ENCODE results near the gene KIAA0753. TPM values are rescaled to one million over a fixed set of nuclear protein-coding genes. Genes with fewer than 3 reads are reported as not detected.
A peak's percentile ranks its signal among the peaks of the same experiment; 100 is the strongest.

Gene KIAA0753
- total and polyA plus RNA-seq, 2 of the 4 experiments (the other 2 are of a cell fraction), result 10.2 to 17.6 TPM

- Histone ChIP-seq H4K8ac (ENCODE audit: low read depth in 2 of 2, low read length in 2 of 2) (no peak overlapping the region), H3K4me3 (ENCODE audit: insufficient read depth, low read depth, low read length) (no peak overlapping the region), H3K79me1 (ENCODE audit: low read depth in 1 of 2, low read length in 2 of 2) (peaks cover 14 to 53% of the 10 kb centered on the region in 2 experiments; a peak in 3 of 4 replicates), H3K14ac (replicated peaks; ENCODE audit: low read depth, low read length) (no peak overlapping the region), H3K56ac (ENCODE audit: extremely low read depth, insufficient read depth, low read length) (no peak overlapping the region), H3K27ac (ENCODE audit: insufficient read depth, low read length) (no peak overlapping the region), H3K9me3 (ENCODE audit: control insufficient read depth, insufficient read depth, low read length) (no peaks in the 10 kb centered on the region), H2BK20ac (ENCODE audit: low read depth, low read length) (no peak overlapping the region), H3K4me2 (ENCODE audit: low read depth, low read length) (no peak overlapping the region), H2AK5ac (ENCODE audit: low read depth, low read length) (no peak overlapping the region), H3K18ac (ENCODE audit: low read depth, low read length) (no peak overlapping the region), H3K27me3 (ENCODE audit: control insufficient read depth, insufficient read depth, low read length) (no peaks in the 10 kb centered on the region), H3K23ac (ENCODE audit: low read depth, low read length) (no peak overlapping the region), H2AK9ac (replicated peaks; ENCODE audit: low read depth, low read length, poor library complexity) (no peak overlapping the region), H3K9me1 (ENCODE audit: insufficient read depth, low read length) (peaks cover 3% of the 10 kb centered on the region; the same call in 1 of the 2 replicates), H3K4ac (ENCODE audit: low read depth, low read length) (no peak overlapping the region), H2AFZ (replicated peaks; ENCODE audit: low read length, poor library complexity) (no peak overlapping the region), H3K36me3 (ENCODE audit: control insufficient read depth, insufficient read depth, low read length) (peaks cover 11% of the 10 kb centered on the region), H2BK15ac (ENCODE audit: low read depth, low read length) (no peak overlapping the region), H2BK5ac (ENCODE audit: low read depth, low read length, poor library complexity, severe bottlenecking) (no peak overlapping the region), H4K91ac (ENCODE audit: insufficient read depth, low read depth, low read length) (no peak overlapping the region), H3K4me1 (ENCODE audit: control insufficient read depth, insufficient read depth, low read length) (peaks cover 9% of the 10 kb centered on the region), H4K20me1 (ENCODE audit: insufficient read depth, low read length) (peaks cover 6% of the 10 kb centered on the region; the same call in 1 of the 2 replicates), H4K5ac (ENCODE audit: low read depth, low read length) (no peak overlapping the region), H2BK120ac (ENCODE audit: low read depth, low read length) (no peak overlapping the region), H3K9ac (ENCODE audit: low read depth, low read length) (no peak overlapping the region)
- intact Hi-C loops (cut with micrococcal nuclease), result loop anchor here (5.0 kb wide), 1 partner anchor 201 kb away; the partner anchor contains the start of gene PIMREG
- ChIA-PET POLR2A (ENCODE audit: unreplicated experiment) (no interaction called here), CTCF (interaction anchor here (1.6 kb wide), 1 partner anchor 35 kb away, joined by 5 read pairs; no protein-coding TSS in a partner anchor)
- ATAC-seq (ENCODE audit: low read depth), result no peak
- no TSS peak for BruUV-seq (replicated peaks)
- dilution Hi-C loops (cut with HindIII; ENCODE audit: low sequenced_read_pairs, unreplicated experiment), result no loop called here
- TF ChIP-seq RFX5 (IDR thresholded peaks at IDR 0.05; ENCODE audit: low read depth, low read length) (no peak), RAD21 (IDR thresholded peaks at IDR 0.05; ENCODE audit: low read length) (no peak), USF2 (IDR thresholded peaks at IDR 0.05; ENCODE audit: low read depth, low read length) (no peak), CHD1 (IDR thresholded peaks at IDR 0.05; ENCODE audit: low read depth, low read length) (no peak), POLR2A (IDR thresholded peaks at IDR 0.05; ENCODE audit: low read depth, low read length) (no peak), BHLHE40 (IDR thresholded peaks at IDR 0.05; ENCODE audit: low read depth, low read length) (no peak), NFE2L2 (IDR thresholded peaks at IDR 0.05; ENCODE audit: low read depth, low read length) (no peak), CEBPB (IDR thresholded peaks at IDR 0.05; ENCODE audit: low read depth, low read length) (no peak), MXI1 (IDR thresholded peaks at IDR 0.05; ENCODE audit: borderline replicate concordance, low read depth, low read length) (no peak), FOS (IDR thresholded peaks at IDR 0.05; ENCODE audit: low read depth, low read length) (no peak), MAZ (IDR thresholded peaks at IDR 0.05; ENCODE audit: borderline replicate concordance, low read depth, low read length) (no peak), SMC3 (IDR thresholded peaks at IDR 0.05; ENCODE audit: low read depth, low read length) (no peak), MAFK (IDR thresholded peaks at IDR 0.05; ENCODE audit: low read depth, low read length) (no peak), RCOR1 (IDR thresholded peaks at IDR 0.05; ENCODE audit: insufficient replicate concordance, low read length) (no peak)
- in situ Hi-C loops (cut with MboI; ENCODE audit: low sequenced_read_pairs), result loop anchor here (10.0 kb wide), 1 partner anchor 169 kb away; no protein-coding TSS in a partner anchor
- no CpG with 5 or more reads among the region's 5 CpGs for WGBS, 2 experiments (ENCODE audit: extremely low coverage in 2 of 2, insufficient read length in 1 of 2)
- DNase-seq, result peak; percentile 66
Observed at GRCh38 chr17:6643451-6644125, 3.1 kb upstream of the KIAA0753 start.
